ENCODE results near the gene GIT1.

GIT1 gene

GRCh38 chr17:29589524-29590410 is at the start of gene GIT1:
TSS of gene GIT1 (minus strand) at chr17:29589648. CDS start at chr17:29589378, 270 bp downstream.
- no peaks in the 10 kb centered on the region for H3K9me3 ChIP-seq (ENCODE audit: control insufficient read depth, low read length)
- peaks cover 29% of the 10 kb centered on the region for H3K79me2 ChIP-seq
- H3K4me2 ChIP-seq (ENCODE audit: low read length) = peak within 1 kb of the TSS; percentile 85
- H2AFZ ChIP-seq = peak within 1 kb of the TSS; percentile 99
- H3K27ac ChIP-seq = peak within 1 kb of the TSS; percentile 76
- H3K27me3 ChIP-seq (ENCODE audit: control insufficient read depth, insufficient read depth, low read length) = no peaks in the 10 kb centered on the region
- H3K4me3 ChIP-seq (ENCODE audit: low read depth, low read length) = peak within 1 kb of the TSS; percentile 81
- TF ChIP-seq CTCF (IDR thresholded peaks at IDR 0.05) = no peak
- H3K4me1 ChIP-seq = peaks cover 35% of the 10 kb centered on the region
- no peaks in the 10 kb centered on the region for H3K36me3 ChIP-seq (ENCODE audit: control insufficient read depth, insufficient read depth, low read length)
- H3K9ac ChIP-seq = peak within 1 kb of the TSS; percentile 49

GRCh38 chr17:29633886-29634285 is 44.4 kb upstream of the GIT1 start:
- no peak overlapping the region for H3K4me2 ChIP-seq (ENCODE audit: low read length)
- H3K27me3 ChIP-seq (ENCODE audit: control insufficient read depth, insufficient read depth, low read length) = no peaks in the 10 kb centered on the region
- no peak overlapping the region for H3K9ac ChIP-seq
- H3K4me3 ChIP-seq (ENCODE audit: low read depth, low read length) = no peak overlapping the region
- H2AFZ ChIP-seq = no peak overlapping the region
- no peak for TF ChIP-seq CTCF (IDR thresholded peaks at IDR 0.05)
- H3K79me2 ChIP-seq = no peaks in the 10 kb centered on the region
- H3K9me3 ChIP-seq (ENCODE audit: control insufficient read depth, low read length) = no peaks in the 10 kb centered on the region
- peaks cover 5% of the 10 kb centered on the region for H3K4me1 ChIP-seq
- H3K36me3 ChIP-seq (ENCODE audit: control insufficient read depth, insufficient read depth, low read length) = no peaks in the 10 kb centered on the region
- no peak overlapping the region for H3K27ac ChIP-seq

DNA sequence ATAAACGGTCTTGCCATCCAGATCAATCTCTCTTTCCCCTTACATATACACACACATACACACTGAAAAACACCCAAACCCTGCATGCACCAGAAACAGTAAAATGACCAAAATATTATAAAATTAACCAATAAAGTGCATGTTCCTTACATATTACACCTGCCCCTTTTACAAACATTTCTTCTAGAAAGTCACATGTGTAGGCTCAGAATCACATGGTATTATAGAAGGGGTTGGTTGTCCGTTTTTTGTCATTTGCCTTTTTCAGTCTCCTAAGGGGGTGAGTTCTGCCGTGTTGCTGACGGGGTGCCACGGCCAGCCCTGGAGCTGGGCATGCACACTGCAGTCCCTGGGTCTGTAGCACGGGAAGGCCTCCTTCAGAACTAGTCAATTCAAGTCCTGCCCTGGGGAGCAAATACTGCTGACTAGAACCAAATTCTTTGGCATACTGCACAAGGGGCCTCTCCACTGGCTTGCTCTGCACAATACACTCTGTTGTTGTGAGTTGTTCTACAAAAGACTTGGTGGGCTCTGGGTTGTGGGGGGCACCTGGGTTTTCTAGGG is 41.3 kb upstream of the GIT1 start:
- no peak overlapping the region for H2AFZ ChIP-seq
- no peaks in the 10 kb centered on the region for H3K36me3 ChIP-seq (ENCODE audit: control insufficient read depth, insufficient read depth, low read length)
- no peak overlapping the region for H3K4me2 ChIP-seq (ENCODE audit: low read length)
- no peak overlapping the region for H3K27ac ChIP-seq
- H3K4me3 ChIP-seq (ENCODE audit: low read depth, low read length) = no peak overlapping the region
- H3K9ac ChIP-seq = no peak overlapping the region
- no peaks in the 10 kb centered on the region for H3K27me3 ChIP-seq (ENCODE audit: control insufficient read depth, insufficient read depth, low read length)
- peaks cover 24% of the 10 kb centered on the region for H3K4me1 ChIP-seq
- no peak for TF ChIP-seq CTCF (IDR thresholded peaks at IDR 0.05)
- no peaks in the 10 kb centered on the region for H3K9me3 ChIP-seq (ENCODE audit: control insufficient read depth, low read length)
- H3K79me2 ChIP-seq = no peaks in the 10 kb centered on the region

GRCh38 chr17:29629839-29630238 is 40.4 kb upstream of the GIT1 start:
- Histone ChIP-seq H3K79me2 (no peaks in the 10 kb centered on the region), H3K4me1 (peaks cover 26% of the 10 kb centered on the region), H3K9me3 (ENCODE audit: control insufficient read depth, low read length) (no peaks in the 10 kb centered on the region), H3K36me3 (ENCODE audit: control insufficient read depth, insufficient read depth, low read length) (no peaks in the 10 kb centered on the region), H2AFZ (no peak overlapping the region), H3K27me3 (ENCODE audit: control insufficient read depth, insufficient read depth, low read length) (no peaks in the 10 kb centered on the region), H3K4me3 (ENCODE audit: low read depth, low read length) (no peak overlapping the region), H3K4me2 (ENCODE audit: low read length) (no peak overlapping the region), H3K27ac (no peak overlapping the region), H3K9ac (no peak overlapping the region)
- no peak for TF ChIP-seq CTCF (IDR thresholded peaks at IDR 0.05)
